GM19035 (cell line): ENCODE measurements around the gene MYH9.
A peak's percentile ranks its signal among the peaks of the same experiment; 100 is the strongest.
"Not testable (repeated sequence)": the region's sequence is repeated elsewhere in the genome, so short reads cannot be mapped to it uniquely, and the experiment has no call there.

Experiments
- ATAC-seq: cut with Tn5 transposase; IDR thresholded peaks from one replicate; pipeline ENCODE4 v1.9.1; 2021; ENCODE audit not compliant: unreplicated experiment

The MYH9 gene

GRCh38 chr22:36253523-36254490 is 134.0 kb downstream of the MYH9 start:
- no peak for ATAC-seq

GRCh38 chr22:36252754-36253522 is 134.8 kb downstream of the MYH9 start, which contains the start of gene APOL1:
APOL1 (plus strand) TSS chr22:36253133; CDS start chr22:36254956, 1,823 bp downstream.
- ATAC-seq: peak; percentile 75

GRCh38 chr22:36251979-36252608 is 135.7 kb downstream of the MYH9 start:
- not testable (repeated sequence) for ATAC-seq

- not testable (repeated sequence) for ATAC-seq
Observed at GRCh38 chr22:36250292-36250960, 137.3 kb downstream of the MYH9 start.

- ATAC-seq: no peak
Observed at GRCh38 chr22:36249160-36249559, 138.6 kb downstream of the MYH9 start.

GRCh38 chr22:36247955-36248354 is 139.8 kb downstream of the MYH9 start:
- ATAC-seq: no peak

GRCh38 chr22:36246718-36247117 is 141.0 kb downstream of the MYH9 start:
- no peak for ATAC-seq

GRCh38 chr22:36245805-36246356 is 141.9 kb downstream of the MYH9 start:
- no peak for ATAC-seq

- no peak for ATAC-seq
Observed at GRCh38 chr22:36244522-36245391, 143.0 kb downstream of the MYH9 start.

- no peak for ATAC-seq
Observed at GRCh38 chr22:36243986-36244385, 143.8 kb downstream of the MYH9 start.

GRCh38 chr22:36239401-36240171 is 148.2 kb downstream of the MYH9 start, which contains the start of gene APOL2:
APOL2 (minus strand) TSS chr22:36239527; CDS start chr22:36233162, 6,365 bp downstream.
- peak; percentile 75 for ATAC-seq

GRCh38 chr22:36239150-36239400 is 148.7 kb downstream of the MYH9 start:
- ATAC-seq: peak; percentile 29

GRCh38 chr22:36238373-36239149 is 149.2 kb downstream of the MYH9 start:
- ATAC-seq: no peak

GRCh38 chr22:36237462-36238372 is 150.1 kb downstream of the MYH9 start:
- no peak for ATAC-seq

- ATAC-seq: no peak
Observed at GRCh38 chr22:36236388-36237319, 151.1 kb downstream of the MYH9 start.

GRCh38 chr22:36235585-36235984 is 152.2 kb downstream of the MYH9 start:
- ATAC-seq: no peak
